Measurements from ENCODE around the gene STARD7. TPM values are rescaled to one million over a fixed set of nuclear protein-coding genes. Genes with fewer than 3 reads are reported as not detected.

STARD7 gene
- total and polyA plus RNA-seq, 10 of the 15 experiments (the other 5 are each of a cell fraction or from before 2014, with no cell fraction given) = 85.4 to 237 (median 153) TPM

- TF ChIP-seq ESRRA (IDR thresholded peaks at IDR 0.05; ENCODE audit: low read length) (no peak), TCF12 (IDR thresholded peaks at IDR 0.05; ENCODE audit: low read depth, low read length) (no peak), SKIL (IDR thresholded peaks at IDR 0.05; ENCODE audit: low read depth, poor library complexity, severe bottlenecking) (no peak), PAX8 (IDR thresholded peaks at IDR 0.05) (no peak)
These were observed 7.3 kb downstream of the STARD7 start (continued) for GRCh38 chr2:96201338-96201737.

GRCh38 chr2:96198921-96199320, 9.7 kb downstream of the STARD7 start:
- ChIA-PET CTCF (interaction anchor here (1.1 to 10.2 kb wide), 8 partner anchors 11 to 206 kb away, joined by 3 to 90 read pairs (median 7); no protein-coding TSS in a partner anchor), SMC1A (ENCODE audit: uncharacterized antibody, unreplicated experiment) (interaction anchor here (0.9 to 8.0 kb wide), 7 partner anchors 18 to 66 kb away, joined by 3 to 116 read pairs (median 3); no protein-coding TSS in a partner anchor), RAD21 (ENCODE audit: unreplicated experiment) (interaction anchor here (2.0 to 9.0 kb wide), 4 partner anchors 17 to 34 kb away, joined by 5 to 93 read pairs (median 8); no protein-coding TSS in a partner anchor), POLR2A (interaction anchor here (0.8 to 1.9 kb wide), 5 partner anchors 9 to 35 kb away, joined by 3 to 6 read pairs (median 4); no protein-coding TSS in a partner anchor)
- DNase-seq (ENCODE audit: low read depth, low spot score) = no peak
- no peak overlapping the region for H2AFZ ChIP-seq (ENCODE audit: control insufficient read depth, low read depth, low read length)
- peaks cover 15% of the 10 kb centered on the region for H3K4me1 ChIP-seq (ENCODE audit: control insufficient read depth, insufficient read depth, low read length)
- intact Hi-C loops (cut with micrococcal nuclease; ENCODE audit: unreplicated experiment) = no loop called here
- no peak for FAIRE-seq
- peaks cover 7 to 8% of the 10 kb centered on the region in 2 experiments for H3K36me3 ChIP-seq (ENCODE audit: control insufficient read depth in 2 of 2, insufficient read depth in 2 of 2, low read length in 1 of 2)
- 96% methylated on average over 2 of the region's 2 CpGs for WGBS (ENCODE audit: insufficient coverage, insufficient replicate concordance, low lambda C conversion rate, missing lambda C conversion rate)
- H3K9me3 ChIP-seq (replicated peaks; ENCODE audit: control insufficient read depth, insufficient read depth, low read length) = no peaks in the 10 kb centered on the region
- H3K4me2 ChIP-seq (ENCODE audit: control insufficient read depth, insufficient read depth) = no peak overlapping the region
- no peak overlapping the region for H3K27ac ChIP-seq (ENCODE audit: control insufficient read depth, insufficient read depth)
- ATAC-seq = no peak
- in situ Hi-C loops (cut with MboI) = no loop called here
- H3K79me2 ChIP-seq (ENCODE audit: control insufficient read depth, insufficient read depth, low read length) = peaks cover 75% of the 10 kb centered on the region
- no TSS peak for BruUV-seq (replicated peaks)
- no peaks in the 10 kb centered on the region for H3K27me3 ChIP-seq (replicated peaks in 1 of 2; ENCODE audit: control insufficient read depth in 2 of 2, insufficient read depth in 2 of 2, low read length in 1 of 2)
- peaks cover 4% of the 10 kb centered on the region for H4K20me1 ChIP-seq (ENCODE audit: control insufficient read depth, insufficient read depth)
- no peak overlapping the region for H3K4me3 ChIP-seq
- H3K9ac ChIP-seq (ENCODE audit: control insufficient read depth, insufficient read depth, low read length) = no peak overlapping the region
- TF ChIP-seq NFYB (IDR thresholded peaks at IDR 0.05; ENCODE audit: insufficient read depth, low read depth, low read length) = no peak
- no peak for TF ChIP-seq REST (IDR thresholded peaks at IDR 0.05; ENCODE audit: low read depth, low read length)
- no peak for TF ChIP-seq MXI1 (IDR thresholded peaks at IDR 0.05; ENCODE audit: low read depth, low read length)
- TF ChIP-seq BCLAF1 (IDR thresholded peaks at IDR 0.05) = no peak
- TF ChIP-seq SIX5 (IDR thresholded peaks at IDR 0.05; ENCODE audit: low read depth, low read length, severe bottlenecking) = no peak
- no peak for TF ChIP-seq ZNF384 (IDR thresholded peaks at IDR 0.05; ENCODE audit: borderline replicate concordance, low read depth, low read length)
- TF ChIP-seq BHLHE40 (IDR thresholded peaks at IDR 0.05; ENCODE audit: borderline replicate concordance in 1 of 2, low read depth in 2 of 2, low read length in 1 of 2) = no peak
- no peak for TF ChIP-seq BACH1 (IDR thresholded peaks at IDR 0.05; ENCODE audit: borderline replicate concordance)
- TF ChIP-seq FOXM1 (IDR thresholded peaks at IDR 0.05; ENCODE audit: low read depth, low read length) = no peak

All from GM12878 (cell line).